Stomach (tissue), 4 donors: Measurements from ENCODE around the gene GNAT3.

Source experiments
- EP300 ChIP-seq: sonication (generic); formaldehyde crosslinking; IDR thresholded peaks from one replicate; pipeline ENCODE4 v1.6.1; 2017; ENCODE audit warnings: antibody characterized with exemption
- POLR2A ChIP-seq, 4 donors: fragments of 450-650 bp; IDR thresholded peaks; one replicate each; pipeline ENCODE4 v1.6.1; 2016; ENCODE audit warnings: antibody characterized with exemption in 4 of 4, control low read depth in 2 of 4, mild to moderate bottlenecking in 1 of 4, moderate library complexity in 1 of 4
- POLR2AphosphoS5 ChIP-seq, 3 donors: sonication (generic); formaldehyde crosslinking; IDR thresholded peaks; one replicate each; pipeline ENCODE4 v1.6.1; 2016; ENCODE audit warnings: antibody characterized with exemption in 3 of 3
- TF ChIP-seq, protein P1 (sequence below), 7 experiments: fragments of 450-650 bp in 4 of 7; fragments of 200-600 bp in 3 of 7; sonication (generic) in 3 of 7; IDR thresholded peaks; one replicate each; pipeline ENCODE4 v1.5.1; 2016 to 2019; ENCODE audit warnings: antibody characterized with exemption in 7 of 7, control low read depth in 2 of 7, mild to moderate bottlenecking in 1 of 7

DNA sequence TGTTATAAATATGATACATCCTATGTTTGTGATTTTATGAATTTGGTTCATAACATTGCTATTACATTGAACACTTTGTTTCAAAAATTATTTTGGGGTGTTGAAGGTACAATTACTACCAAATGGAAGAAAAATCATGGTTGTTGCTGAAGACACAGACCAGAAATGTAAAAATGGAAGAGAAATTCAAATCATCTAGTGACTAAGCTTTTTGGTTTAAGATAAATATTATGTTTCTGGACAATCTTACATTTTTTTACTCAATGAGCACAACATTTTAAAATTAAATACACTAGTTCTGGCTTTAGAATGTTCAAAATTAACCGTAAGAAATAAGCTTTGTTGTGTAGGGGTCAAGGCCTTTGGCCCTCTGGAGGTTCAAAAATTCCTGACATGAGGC is 82.7 kb downstream of the GNAT3 start:
- TF ChIP-seq POLR2A (IDR thresholded peaks at IDR 0.05) (no peak), POLR2AphosphoS5 (IDR thresholded peaks at IDR 0.05) (no peak), EP300 (no peak)
- TF ChIP-seq, protein P1, sequence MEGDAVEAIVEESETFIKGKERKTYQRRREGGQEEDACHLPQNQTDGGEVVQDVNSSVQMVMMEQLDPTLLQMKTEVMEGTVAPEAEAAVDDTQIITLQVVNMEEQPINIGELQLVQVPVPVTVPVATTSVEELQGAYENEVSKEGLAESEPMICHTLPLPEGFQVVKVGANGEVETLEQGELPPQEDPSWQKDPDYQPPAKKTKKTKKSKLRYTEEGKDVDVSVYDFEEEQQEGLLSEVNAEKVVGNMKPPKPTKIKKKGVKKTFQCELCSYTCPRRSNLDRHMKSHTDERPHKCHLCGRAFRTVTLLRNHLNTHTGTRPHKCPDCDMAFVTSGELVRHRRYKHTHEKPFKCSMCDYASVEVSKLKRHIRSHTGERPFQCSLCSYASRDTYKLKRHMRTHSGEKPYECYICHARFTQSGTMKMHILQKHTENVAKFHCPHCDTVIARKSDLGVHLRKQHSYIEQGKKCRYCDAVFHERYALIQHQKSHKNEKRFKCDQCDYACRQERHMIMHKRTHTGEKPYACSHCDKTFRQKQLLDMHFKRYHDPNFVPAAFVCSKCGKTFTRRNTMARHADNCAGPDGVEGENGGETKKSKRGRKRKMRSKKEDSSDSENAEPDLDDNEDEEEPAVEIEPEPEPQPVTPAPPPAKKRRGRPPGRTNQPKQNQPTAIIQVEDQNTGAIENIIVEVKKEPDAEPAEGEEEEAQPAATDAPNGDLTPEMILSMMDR (IDR thresholded peaks at IDR 0.05), result no peak
